GM12878 (cell line): ENCODE measurements around the gene APCDD1L. TPM values are rescaled to one million over a fixed set of nuclear protein-coding genes. Genes with fewer than 3 reads are reported as not detected.

Experiments used
- CBFB ChIP-seq: IDR thresholded peaks from 2 replicates; pipeline ENCODE4 v1.6.1; 2016; ENCODE audit warnings: antibody characterized with exemption, low read depth
- MEF2A ChIP-seq: IDR thresholded peaks from 2 replicates; pipeline ENCODE4 v1.6.1; 2011; ENCODE audit warnings: low read depth, mild to moderate bottlenecking, low read length, moderate library complexity; ENCODE audit not compliant: insufficient read depth
- REST ChIP-seq: IDR thresholded peaks from 2 replicates; pipeline ENCODE4 v1.6.1; 2012; ENCODE audit warnings: mild to moderate bottlenecking, low read depth, low read length
- SIN3A ChIP-seq: IDR thresholded peaks from 2 replicates; pipeline ENCODE4 v1.6.1; 2012; ENCODE audit warnings: low read depth, low read length, improper control_type of control experiment
- SIX5 ChIP-seq: IDR thresholded peaks from 2 replicates; pipeline ENCODE4 v1.6.1; 2011; ENCODE audit warnings: mild to moderate bottlenecking, low read depth, low read length, moderate library complexity; ENCODE audit not compliant: severe bottlenecking
- TARDBP ChIP-seq: IDR thresholded peaks from 2 replicates; pipeline ENCODE4 v1.6.1; 2016; ENCODE audit warnings: borderline replicate concordance
- polyA plus RNA-seq, 11 experiments: library from polyadenylated mRNA; depleted of rRNA in 4 of 11; unstranded in 6 of 11; stranded (reverse) in 5 of 11; fragments of >200 nt; fragmentation: Nextera tagmentation in 4 of 11; fragmentation: Illumina TruSeq in 1 of 11; extraction: Ambion mirVana in 4 of 11; extraction: Trizol in 1 of 11; gene quantifications; 1 replicate in 1 of 11; 2 replicates in 10 of 11; pipeline versions ENCODE4 v1.2.1 to v1.2.3, GENCODE V29; 2011 to 2016; ENCODE audit warnings: inconsistent platforms in 2 of 11, missing spikeins in 2 of 11, low read depth in 1 of 11
- total RNA-seq, 4 experiments: library from RNA; depleted of rRNA in 3 of 4; stranded (reverse); fragments of >200 nt in 3 of 4; fragmentation: Illumina TruSeq in 1 of 4; extraction: Trizol in 1 of 4; gene quantifications; 2 replicates each; pipeline versions ENCODE4 v1.2.1 to v1.2.3, GENCODE V29; 2013 to 2021

APCDD1L gene
- total and polyA plus RNA-seq, 10 of the 15 experiments (the other 5 are each of a cell fraction or from before 2014, with no cell fraction given), result 0.14 to 0.50 TPM; not detected in 8

- TF ChIP-seq MEF2A, result no peak
- no peak for TF ChIP-seq SIN3A
- TF ChIP-seq TARDBP, result no peak
- TF ChIP-seq CBFB, result no peak
- TF ChIP-seq REST, result no peak
- no peak for TF ChIP-seq SIX5
Observed at GRCh38 chr20:58550275-58551059, 35.3 kb upstream of the APCDD1L start (continued).
